ENCODE data around the gene IGF2BP2.

IGF2BP2 gene

DNA sequence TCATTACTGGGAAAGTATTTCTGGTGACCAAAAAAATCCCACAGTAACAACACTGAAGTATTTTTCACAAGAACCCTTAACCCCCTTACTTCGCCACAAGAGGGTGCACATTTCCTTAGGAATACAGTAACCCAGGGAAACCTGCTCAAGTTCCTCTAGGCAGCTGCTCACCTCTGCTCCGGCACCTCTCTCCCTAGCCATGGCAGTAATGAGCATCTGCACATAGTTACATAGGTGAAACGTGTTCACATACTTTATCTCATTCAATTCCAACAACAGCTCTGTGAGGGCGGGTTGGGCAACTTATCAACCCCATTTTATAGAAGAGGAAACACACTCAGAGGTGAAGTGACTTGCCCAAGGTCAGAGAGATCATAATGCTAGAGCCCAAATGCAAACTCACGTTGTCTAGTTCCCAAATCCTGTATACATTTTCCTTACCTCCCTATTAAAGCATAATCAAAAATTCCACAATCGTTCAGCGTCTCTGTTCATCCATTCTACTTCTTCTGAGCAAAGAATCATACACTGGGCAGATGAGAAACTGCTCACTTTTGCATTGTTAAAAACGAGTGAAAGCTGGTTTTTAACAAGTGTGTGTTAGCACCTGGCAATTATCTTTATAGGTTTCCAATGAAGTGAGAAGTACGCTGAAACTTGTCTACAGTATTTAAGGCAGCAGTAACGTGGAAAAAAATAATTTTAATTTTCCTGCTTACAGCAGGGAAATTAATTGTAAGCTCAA lies 90.7 kb downstream of the IGF2BP2 start:
- TF ChIP-seq, protein P1, sequence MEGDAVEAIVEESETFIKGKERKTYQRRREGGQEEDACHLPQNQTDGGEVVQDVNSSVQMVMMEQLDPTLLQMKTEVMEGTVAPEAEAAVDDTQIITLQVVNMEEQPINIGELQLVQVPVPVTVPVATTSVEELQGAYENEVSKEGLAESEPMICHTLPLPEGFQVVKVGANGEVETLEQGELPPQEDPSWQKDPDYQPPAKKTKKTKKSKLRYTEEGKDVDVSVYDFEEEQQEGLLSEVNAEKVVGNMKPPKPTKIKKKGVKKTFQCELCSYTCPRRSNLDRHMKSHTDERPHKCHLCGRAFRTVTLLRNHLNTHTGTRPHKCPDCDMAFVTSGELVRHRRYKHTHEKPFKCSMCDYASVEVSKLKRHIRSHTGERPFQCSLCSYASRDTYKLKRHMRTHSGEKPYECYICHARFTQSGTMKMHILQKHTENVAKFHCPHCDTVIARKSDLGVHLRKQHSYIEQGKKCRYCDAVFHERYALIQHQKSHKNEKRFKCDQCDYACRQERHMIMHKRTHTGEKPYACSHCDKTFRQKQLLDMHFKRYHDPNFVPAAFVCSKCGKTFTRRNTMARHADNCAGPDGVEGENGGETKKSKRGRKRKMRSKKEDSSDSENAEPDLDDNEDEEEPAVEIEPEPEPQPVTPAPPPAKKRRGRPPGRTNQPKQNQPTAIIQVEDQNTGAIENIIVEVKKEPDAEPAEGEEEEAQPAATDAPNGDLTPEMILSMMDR (IDR thresholded peaks at IDR 0.05; ENCODE audit: insufficient read depth, missing control alignments), result peak; percentile 54
- FAIRE-seq, result no peak
- DNase-seq (ENCODE audit: insufficient read length, low spot score), result peak; percentile 51

DNA sequence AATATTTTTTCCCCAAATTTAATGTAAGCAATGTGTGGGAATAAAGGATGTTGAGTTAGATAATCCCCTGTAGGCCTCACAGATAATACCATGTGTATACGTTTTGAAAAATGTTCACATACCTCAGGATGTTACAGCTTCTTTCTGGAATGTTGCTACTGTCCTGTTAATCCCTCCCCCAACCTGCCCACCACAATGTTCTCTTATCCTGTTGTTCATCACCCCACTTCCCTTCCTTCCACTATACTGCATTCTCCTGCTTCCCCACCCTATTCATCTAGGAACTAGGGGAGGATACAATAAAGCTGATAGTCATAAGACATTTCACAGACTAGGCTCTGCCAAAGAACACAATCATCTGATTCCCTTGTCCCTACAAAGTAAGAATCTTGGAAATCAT lies 92.1 kb downstream of the IGF2BP2 start:
- no peak for DNase-seq (ENCODE audit: insufficient read length, low spot score)
- FAIRE-seq, result no peak
- TF ChIP-seq, protein P1 (IDR thresholded peaks at IDR 0.05; ENCODE audit: insufficient read depth, missing control alignments), result no peak

DNA sequence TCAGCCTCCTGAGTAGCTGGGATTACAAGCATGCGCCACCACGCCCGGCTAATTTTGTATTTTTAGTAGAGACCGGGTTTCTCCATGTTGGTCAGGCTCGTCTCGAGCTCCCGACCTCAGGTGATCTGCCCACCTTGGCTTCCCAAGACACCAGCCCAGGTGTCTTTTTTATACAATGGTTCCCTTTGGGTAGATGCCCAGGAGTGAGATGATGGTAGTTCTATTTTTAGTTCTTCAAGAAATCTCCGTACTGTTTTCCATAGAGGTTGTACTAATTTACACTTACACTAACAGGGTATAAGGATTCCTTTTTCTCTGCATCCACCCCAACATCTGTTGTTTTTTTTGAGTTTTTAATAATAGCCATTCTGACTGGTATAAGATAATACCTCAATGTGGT lies 94.3 kb downstream of the IGF2BP2 start:
- DNase-seq (ENCODE audit: insufficient read length, low spot score) (no peak), FAIRE-seq (no peak)
- TF ChIP-seq, protein P1 (IDR thresholded peaks at IDR 0.05; ENCODE audit: insufficient read depth, missing control alignments), result no peak

DNA sequence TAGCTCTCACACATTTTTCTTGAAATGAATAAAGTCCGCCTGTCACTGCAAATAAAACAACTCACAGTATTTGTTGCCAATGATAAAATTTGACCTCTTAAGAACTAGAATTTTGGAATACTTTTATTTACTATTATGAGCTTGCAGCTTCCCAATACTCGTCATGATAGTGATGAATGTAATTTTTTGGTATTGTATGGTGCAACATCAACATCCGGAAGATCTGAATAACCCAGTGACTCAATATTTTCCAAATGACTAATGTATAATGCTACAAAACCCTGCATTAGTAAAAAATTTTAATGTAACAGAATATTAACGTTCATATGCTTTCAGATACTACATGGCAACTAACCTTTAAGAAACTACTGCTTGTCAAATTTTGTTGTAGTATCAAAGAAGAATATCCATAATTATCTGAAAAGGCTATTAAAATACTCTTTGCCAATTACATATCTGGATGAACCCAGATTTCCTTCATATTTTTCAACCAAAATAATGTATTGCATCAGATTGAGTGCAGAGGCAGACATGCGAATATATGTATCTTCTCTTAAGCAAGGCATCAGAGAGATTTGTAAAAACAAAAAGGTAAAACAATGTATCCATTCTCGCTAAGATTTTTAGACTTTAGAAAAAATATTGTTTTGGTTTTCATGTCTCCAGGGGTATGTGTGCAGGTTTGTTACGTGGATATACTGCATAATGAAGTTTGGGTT lies 95.3 kb downstream of the IGF2BP2 start:
- TF ChIP-seq, protein P1 (IDR thresholded peaks at IDR 0.05; ENCODE audit: insufficient read depth, missing control alignments), result no peak
- FAIRE-seq, result no peak
- no peak for DNase-seq (ENCODE audit: insufficient read length, low spot score)

DNA sequence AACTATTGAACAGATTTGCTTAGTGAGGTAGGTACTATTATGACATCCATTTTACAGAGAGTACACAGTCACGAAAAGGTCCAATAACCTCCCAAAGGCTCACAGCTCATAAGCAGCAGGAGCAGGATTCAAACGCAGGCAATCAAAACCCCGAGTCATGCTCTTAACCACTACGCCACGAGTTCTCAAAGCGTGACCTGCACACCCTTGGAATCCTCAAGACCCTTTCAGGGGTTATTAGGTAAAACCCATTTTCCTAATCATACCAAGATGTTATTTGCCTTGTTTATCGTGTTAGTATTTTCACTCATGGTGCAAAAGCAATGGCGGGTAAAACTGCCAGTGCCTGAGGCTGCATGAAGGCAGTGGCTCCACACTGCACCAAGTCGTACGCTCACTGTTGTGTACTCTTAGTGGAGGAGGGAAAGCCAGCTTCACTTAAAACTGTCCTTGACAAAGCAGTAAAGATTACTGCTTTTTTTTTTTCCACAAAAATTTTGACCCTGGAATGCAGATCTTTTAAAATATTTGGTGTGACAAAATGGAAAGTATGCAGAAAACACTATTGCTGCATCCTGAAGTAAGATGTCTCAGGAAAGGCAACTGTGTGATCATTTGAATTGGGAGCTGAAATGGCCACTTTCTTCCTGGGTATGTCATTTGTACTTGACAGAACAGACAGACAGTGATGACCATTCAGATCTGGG lies 96.1 kb downstream of the IGF2BP2 start:
- no peak for FAIRE-seq
- TF ChIP-seq, protein P1 (IDR thresholded peaks at IDR 0.05; ENCODE audit: insufficient read depth, missing control alignments), result no peak
- no peak for DNase-seq (ENCODE audit: insufficient read length, low spot score)

DNA sequence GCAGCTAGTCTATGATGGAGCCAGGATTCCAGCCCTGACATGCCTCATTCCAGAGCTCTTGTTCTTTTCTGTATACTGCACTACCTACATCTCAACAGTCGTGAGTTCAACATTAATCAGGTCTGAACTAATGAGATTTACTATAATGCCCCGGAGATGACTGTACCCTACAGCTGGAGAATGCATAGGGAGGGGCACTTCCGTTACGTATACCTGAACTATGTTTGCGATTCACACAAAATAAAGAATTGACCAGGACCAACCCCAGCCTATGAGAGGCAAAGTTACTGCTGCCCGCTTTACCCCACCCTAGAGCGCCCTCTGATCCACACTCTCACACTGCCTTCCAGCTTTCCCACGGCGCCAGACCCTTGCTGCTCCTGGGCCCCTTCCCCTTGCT lies 97.0 kb downstream of the IGF2BP2 start:
- TF ChIP-seq, protein P1 (IDR thresholded peaks at IDR 0.05; ENCODE audit: insufficient read depth, missing control alignments), result no peak
- DNase-seq (ENCODE audit: insufficient read length, low spot score) (no peak), FAIRE-seq (no peak)

Measured in D721Med (cell line).